ENCODE data around the gene DOCK2.

- no peak for TF ChIP-seq EZH2 (IDR thresholded peaks at IDR 0.05; ENCODE audit: insufficient read depth, poor library complexity, severe bottlenecking)
- TF ChIP-seq EZH2phosphoT487 (IDR thresholded peaks at IDR 0.05; ENCODE audit: insufficient read depth, low read depth) = no peak
Observed at GRCh38 chr5:169862391-169862811, 225.3 kb downstream of the DOCK2 start.
